SK-N-SH (cell line): ENCODE data around the gene PKM. TPM values are rescaled to one million over a fixed set of nuclear protein-coding genes. Genes with fewer than 3 reads are reported as not detected.

Source experiments
- CTCF ChIA-PET: fragments of 300-600, 350-600 bp; formaldehyde crosslinking; extraction: SDS; loops from one replicate; lab custom pipeline; 2021; lab: Yijun Ruan, JAX
- POLR2A ChIA-PET: fragments of 350-600 bp; sonication (Branson Sonifier 250); formaldehyde crosslinking; extraction: SDS; loops from one replicate; lab custom pipeline; 2020; ENCODE audit warnings: antibody characterized with exemption, inconsistent platforms; lab: Yijun Ruan, JAX
- DNase-seq: peaks from one replicate; pipeline ENCODE4 v3.0.0; 2012
- H2AFZ ChIP-seq: fragments of 200-600 bp; sonication (generic); 2 replicates; pipeline ENCODE4 v1.8.1; 2016; ENCODE audit warnings: antibody characterized with exemption, mild to moderate bottlenecking, low read depth
- H3F3A ChIP-seq: fragments of 200-600 bp; sonication (generic); replicated peaks from 2 replicates; pipeline ENCODE3; 2016; ENCODE audit warnings: antibody characterized with exemption, mild to moderate bottlenecking; ENCODE audit not compliant: insufficient read depth
- H3K27ac ChIP-seq, 2 experiments: fragments of 200-500 bp in 1 of 2; fragments of 200-600 bp in 1 of 2; sonication (Bioruptor generic) in 1 of 2; sonication (generic), shearing (Covaris generic) in 1 of 2; 2 replicates each; pipeline versions ENCODE4 v1.5.1 to v1.6.1; 2014 to 2016; ENCODE audit warnings: low read depth in 2 of 2, inconsistent platforms in 1 of 2, low read length in 1 of 2, mild to moderate bottlenecking in 1 of 2, mixed read lengths in 1 of 2
- H3K27me3 ChIP-seq: fragments of 200-600 bp; sonication (generic), shearing (Covaris generic); 2 replicates; pipeline ENCODE4 v1.6.1; 2016; ENCODE audit warnings: mixed run types; ENCODE audit not compliant: insufficient read depth
- H3K36me3 ChIP-seq, 2 experiments: fragments of 200-500 bp in 1 of 2; fragments of 200-600 bp in 1 of 2; sonication (Bioruptor generic) in 1 of 2; sonication (generic) in 1 of 2; replicated peaks in 1 of 2; 2 replicates each; pipeline versions ENCODE3 to v1.5.1; 2014 to 2016; ENCODE audit warnings: low read length in 1 of 2, mild to moderate bottlenecking in 1 of 2; ENCODE audit not compliant: insufficient read depth in 2 of 2, control insufficient read depth in 1 of 2
- H3K4me1 ChIP-seq, 2 experiments: fragments of 200-500 bp in 1 of 2; fragments of 200-600 bp in 1 of 2; sonication (Bioruptor generic) in 1 of 2; sonication (generic), shearing (Covaris generic) in 1 of 2; 2 replicates each; pipeline versions ENCODE4 v1.5.1 to v1.6.1; 2014 to 2016; ENCODE audit warnings: low read depth in 1 of 2, low read length in 1 of 2, mixed run types in 1 of 2; ENCODE audit not compliant: insufficient read depth in 2 of 2, control insufficient read depth in 1 of 2
- H3K4me2 ChIP-seq: fragments of 200-600 bp; sonication (generic), shearing (Covaris generic); 2 replicates; pipeline ENCODE4 v1.6.1; 2017; ENCODE audit warnings: mixed run types
- H3K4me3 ChIP-seq, 2 experiments: fragments of 200-500 bp in 1 of 2; fragments of 200-600 bp in 1 of 2; sonication (Bioruptor generic) in 1 of 2; sonication (generic), shearing (Covaris generic) in 1 of 2; 2 replicates each; pipeline versions ENCODE4 v1.5.1 to v1.8.1; 2014 to 2016; ENCODE audit warnings: low read depth in 2 of 2, inconsistent platforms in 1 of 2, low read length in 1 of 2, mild to moderate bottlenecking in 1 of 2, mixed read lengths in 1 of 2, moderate library complexity in 1 of 2
- H3K79me2 ChIP-seq: fragments of 200-600 bp; sonication (generic); 2 replicates; pipeline ENCODE4 v1.8.1; 2017; ENCODE audit warnings: mild to moderate bottlenecking; ENCODE audit not compliant: insufficient read depth
- H3K9ac ChIP-seq: fragments of 200-600 bp; sonication (generic); 2 replicates; pipeline ENCODE4 v1.6.1; 2017; ENCODE audit warnings: mixed run types
- H3K9me2 ChIP-seq: fragments of 200-600 bp; sonication (generic); 2 replicates; pipeline ENCODE4 v1.6.1; 2017; ENCODE audit warnings: mixed run types
- H3K9me3 ChIP-seq: fragments of 200-600 bp; sonication (generic); 2 replicates; pipeline ENCODE4 v1.6.1; 2017; ENCODE audit warnings: mixed run types, mild to moderate bottlenecking, moderate library complexity
- H4K20me1 ChIP-seq: fragments of 200-600 bp; sonication (generic); 2 replicates; pipeline ENCODE4 v1.6.1; 2017; ENCODE audit warnings: mild to moderate bottlenecking, mixed run types; ENCODE audit not compliant: insufficient read depth
- CHD2 ChIP-seq: fragments of 150-350 bp; IDR thresholded peaks from 2 replicates; pipeline ENCODE4 v1.6.1; 2018; ENCODE audit warnings: low read length; ENCODE audit not compliant: partially characterized antibody
- CTCF ChIP-seq: fragments of 200-600 bp; sonication (generic); IDR thresholded peaks from 2 replicates; pipeline ENCODE4 v1.6.1; 2017; ENCODE audit warnings: antibody characterized with exemption, mild to moderate bottlenecking, moderate library complexity
- ELF1 ChIP-seq: IDR thresholded peaks from 2 replicates; pipeline ENCODE4 v1.4.0; 2012
- EP300 ChIP-seq, 2 experiments: IDR thresholded peaks; 2 replicates each; pipeline versions ENCODE4 v1.4.0 to v1.6.1; 2012; ENCODE audit warnings: borderline replicate concordance in 1 of 2, low read depth in 1 of 2, low read length in 1 of 2
- EZH2phosphoT487 ChIP-seq: fragments of 200-600 bp; sonication (generic); IDR thresholded peaks from 2 replicates; pipeline ENCODE4 v1.6.1; 2017; ENCODE audit warnings: low read depth, mixed run types, mild to moderate bottlenecking, antibody characterized with exemption, moderate library complexity, borderline replicate concordance
- FOSL2 ChIP-seq: IDR thresholded peaks from 2 replicates; pipeline ENCODE4 v1.4.0; 2012; ENCODE audit warnings: low read depth, mild to moderate bottlenecking, moderate library complexity, borderline replicate concordance
- FOXM1 ChIP-seq: IDR thresholded peaks from 2 replicates; pipeline ENCODE4 v1.4.0; 2012; ENCODE audit warnings: low read depth, mild to moderate bottlenecking
- GABPA ChIP-seq: IDR thresholded peaks from 2 replicates; pipeline ENCODE4 v1.4.0; 2012; ENCODE audit warnings: low read depth, mild to moderate bottlenecking
- GATA2 ChIP-seq: sonication (generic); formaldehyde crosslinking; IDR thresholded peaks from 2 replicates; pipeline ENCODE4 v1.5.0; 2020; ENCODE audit warnings: mild to moderate bottlenecking, missing genetic modification reagents
- IRF3 ChIP-seq: fragments of 150-350 bp; IDR thresholded peaks from 2 replicates; pipeline ENCODE4 v1.6.1; 2016; ENCODE audit warnings: mild to moderate bottlenecking, low read depth, low read length
- JUND ChIP-seq: IDR thresholded peaks from 2 replicates; pipeline ENCODE4 v1.4.0; 2012
- MAX ChIP-seq: IDR thresholded peaks from 2 replicates; pipeline ENCODE4 v1.4.0; 2012; ENCODE audit warnings: low read depth
- RAD21 ChIP-seq: IDR thresholded peaks from 2 replicates; pipeline ENCODE4 v1.6.1; 2012; ENCODE audit warnings: mild to moderate bottlenecking, low read length
- SIN3A ChIP-seq: IDR thresholded peaks from 2 replicates; pipeline ENCODE4 v1.6.1; 2012; ENCODE audit warnings: low read depth, mild to moderate bottlenecking, low read length, moderate library complexity, borderline replicate concordance
- TEAD4 ChIP-seq: IDR thresholded peaks from 2 replicates; pipeline ENCODE4 v1.4.0; 2012; ENCODE audit warnings: mild to moderate bottlenecking, borderline replicate concordance; ENCODE audit not compliant: insufficient read depth
- USF1 ChIP-seq: IDR thresholded peaks from 2 replicates; pipeline ENCODE4 v1.4.0; 2012; ENCODE audit warnings: low read depth, borderline replicate concordance
- ZBTB33 ChIP-seq: IDR thresholded peaks from 2 replicates; pipeline ENCODE4 v1.4.0; 2012; ENCODE audit warnings: low read depth, borderline replicate concordance
- WGBS: methylation state at CpG from one replicate; pipeline ENCODE4 v1.1.6; 2017; ENCODE audit warnings: low lambda C conversion rate; 5-methylcytosine and 5-hydroxymethylcytosine counted together
- polyA plus RNA-seq, 3 experiments: library from polyadenylated mRNA; depleted of rRNA; stranded (reverse); fragments of >200 nt; gene quantifications; 2 replicates each; pipeline ENCODE4 v1.2.3, GENCODE V29; 2012

PKM gene
- polyA plus RNA-seq, 1 of the 3 experiments (the other 2 are of a cell fraction) = 1,453 TPM

- Histone ChIP-seq H3K27ac (no peak overlapping the region), H3K4me3 (no peak overlapping the region), H3K4me1 (peaks cover 30 to 35% of the 10 kb centered on the region in 2 experiments), H3K79me2 (peaks cover 66% of the 10 kb centered on the region), H4K20me1 (peaks cover 98% of the 10 kb centered on the region), H3K4me2 (no peak overlapping the region), H2AFZ (no peak overlapping the region)
- DNase-seq = no peak
- CTCF ChIA-PET = interaction anchor here (5.4 kb wide), 1 partner anchor 21 kb away, joined by 29 read pairs; no protein-coding TSS in a partner anchor
- no peak for TF ChIP-seq RAD21
- TF ChIP-seq JUND = no peak
- TF ChIP-seq USF1 = no peak
- TF ChIP-seq GABPA = no peak
- no peak for TF ChIP-seq TEAD4
- TF ChIP-seq EZH2phosphoT487 = no peak
- TF ChIP-seq CHD2 = no peak
- TF ChIP-seq SIN3A = no peak
- TF ChIP-seq CTCF = no peak
- TF ChIP-seq, all 33 proteins: peak for 0
- Histone ChIP-seq H3F3A (peaks cover 86% of the 10 kb centered on the region), H3K27me3 (no peaks in the 10 kb centered on the region), H3K9me2 (no peaks in the 10 kb centered on the region), H3K9me3 (no peaks in the 10 kb centered on the region), H3K36me3 (peaks cover 88 to 92% of the 10 kb centered on the region in 2 experiments), H3K9ac (no peak overlapping the region)
- WGBS = 77% methylated on average over 4 of the region's 5 CpGs
- POLR2A ChIA-PET = interaction anchor here (0.6 to 2.1 kb wide), 2 partner anchors 20 to 59 kb away, joined by 3 to 10 read pairs; no protein-coding TSS in a partner anchor
Measured at GRCh38 chr15:72206677-72207000, 24.4 kb downstream of the PKM start.

GRCh38 chr15:72205896-72206676, 24.9 kb downstream of the PKM start:
- no peak for DNase-seq
- Histone ChIP-seq H3K27me3 (no peaks in the 10 kb centered on the region), H3K9ac (no peak overlapping the region), H3K27ac (peak overlapping the region in 1 of 2 experiments; percentile 66; a peak in 1 of 4 replicates), H3K4me1 (peaks cover 30 to 35% of the 10 kb centered on the region in 2 experiments), H3K36me3 (peaks cover 92 to 93% of the 10 kb centered on the region in 2 experiments), H2AFZ (no peak overlapping the region), H3K9me2 (no peaks in the 10 kb centered on the region), H4K20me1 (peaks cover 98% of the 10 kb centered on the region), H3F3A (peaks cover 87% of the 10 kb centered on the region), H3K9me3 (no peaks in the 10 kb centered on the region), H3K4me2 (no peak overlapping the region), H3K79me2 (peaks cover 66% of the 10 kb centered on the region), H3K4me3 (no peak overlapping the region)
- 96% methylated on average over 9 of the region's 10 CpGs for WGBS
- POLR2A ChIA-PET = interaction anchor here (0.6 to 2.1 kb wide), 2 partner anchors 21 to 58 kb away, joined by 3 to 10 read pairs; no protein-coding TSS in a partner anchor
- CTCF ChIA-PET = interaction anchor here (5.4 kb wide), 1 partner anchor 21 kb away, joined by 29 read pairs; no protein-coding TSS in a partner anchor
- no peak for TF ChIP-seq IRF3
- no peak for TF ChIP-seq RAD21
- no peak for TF ChIP-seq CTCF
- no peak for TF ChIP-seq GATA2 (CRISPR knock-in tag)
- no peak for TF ChIP-seq SIN3A
- TF ChIP-seq ZBTB33 = no peak
- no peak for TF ChIP-seq FOXM1
- no peak for TF ChIP-seq FOSL2
- TF ChIP-seq MAX = no peak
- no peak for TF ChIP-seq ELF1
- TF ChIP-seq EP300 (IDR thresholded peaks at IDR 0.05; ENCODE audit: borderline replicate concordance in 1 of 2, low read depth in 1 of 2, low read length in 1 of 2) = no peak
